Temporal lobe (tissue), 2 donors: ENCODE data around the gene RAB15. TPM values are rescaled to one million over a fixed set of nuclear protein-coding genes. Genes with fewer than 3 reads are reported as not detected.

Experiments
- small RNA-seq: library from RNA; depleted of rRNA; stranded (forward); fragments of <200 nt; gene quantifications from one replicate; pipeline ENCODE3, GENCODE V24; 2014; ENCODE audit warnings: low replicate concordance
- total RNA-seq: library from RNA; depleted of rRNA; stranded (reverse); fragments of >200 nt; gene quantifications from one replicate; pipeline ENCODE4 v1.2.3, GENCODE V29; 2014

RAB15 gene
- total RNA-seq, 1 donor from 2014 or later, result 21.9 TPM

Small RNAs within 50 kb of the gene (small RNA-seq; reads per million reads assigned to genes)
- gene RPPH1-2P, result not detected

Other genes starting within 250 kb of the RAB15 start
- gene SPTB, start 92.4 kb downstream of the RAB15 start, total RNA-seq, result 17.0 TPM
- gene CHURC1, start 57.9 kb downstream of the RAB15 start, total RNA-seq, result 36.6 TPM
- gene GPX2, start 29.6 kb downstream of the RAB15 start, total RNA-seq, result not detected
- 12.5 TPM for gene FNTB, start 14.6 kb upstream of the RAB15 start, total RNA-seq
- 34.2 TPM for gene MAX, start 130.2 kb upstream of the RAB15 start, total RNA-seq